ENCODE results near the gene TMED5.
"Not testable (repeated sequence)": the region's sequence is repeated elsewhere in the genome, so short reads cannot be mapped to it uniquely, and the experiment has no call there.

Gene TMED5

DNA sequence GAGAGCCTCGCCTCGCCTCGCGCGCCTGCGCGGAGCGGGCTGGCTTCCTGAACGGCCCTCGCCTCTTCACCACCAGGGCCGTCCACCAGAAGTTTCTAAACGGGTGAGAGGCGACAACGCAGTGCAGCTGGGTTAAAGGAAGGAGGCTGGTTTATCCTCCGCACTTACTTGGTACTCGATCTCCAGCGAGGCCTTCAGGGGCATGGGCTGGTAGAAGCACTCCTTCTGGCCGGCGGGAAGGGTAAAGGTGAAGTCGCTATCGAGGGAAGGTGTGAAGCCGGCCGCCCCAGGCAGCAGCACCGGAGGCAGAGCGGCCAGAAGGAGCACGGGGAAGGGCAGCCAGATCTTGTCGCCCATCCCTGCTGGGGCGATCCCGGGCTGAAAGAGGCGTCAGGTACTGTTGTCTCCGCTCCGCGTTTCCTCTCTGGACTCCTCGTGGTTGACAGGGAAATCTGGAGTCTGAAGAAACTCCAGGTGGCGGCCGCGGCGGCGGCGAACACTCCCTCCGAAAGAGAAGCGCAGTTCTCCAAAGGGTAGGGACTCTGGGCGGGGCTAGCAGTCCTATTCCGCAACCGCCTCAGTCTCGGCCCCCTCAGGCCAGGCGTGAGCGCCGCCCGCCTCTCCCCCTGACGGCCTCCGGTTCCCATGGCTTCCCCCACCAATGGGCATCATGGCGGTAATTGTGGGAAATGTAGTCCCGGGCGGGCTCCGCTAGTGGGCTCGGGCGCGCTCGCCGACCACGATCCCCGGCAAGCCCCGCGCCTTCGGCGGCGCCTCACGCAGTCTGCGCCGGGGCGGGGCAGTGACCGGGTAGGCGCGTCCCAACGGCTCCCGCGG lies at the start of gene TMED5:
Gene TMED5 (minus strand): TSS at position 528 of the 837 bp plus-strand sequence. CDS start 171 bp downstream, at position 357.
- H3K4me3 ChIP-seq (ENCODE audit: low read length), result peak within 1 kb of the TSS; percentile 97
- TF ChIP-seq, protein P1, sequence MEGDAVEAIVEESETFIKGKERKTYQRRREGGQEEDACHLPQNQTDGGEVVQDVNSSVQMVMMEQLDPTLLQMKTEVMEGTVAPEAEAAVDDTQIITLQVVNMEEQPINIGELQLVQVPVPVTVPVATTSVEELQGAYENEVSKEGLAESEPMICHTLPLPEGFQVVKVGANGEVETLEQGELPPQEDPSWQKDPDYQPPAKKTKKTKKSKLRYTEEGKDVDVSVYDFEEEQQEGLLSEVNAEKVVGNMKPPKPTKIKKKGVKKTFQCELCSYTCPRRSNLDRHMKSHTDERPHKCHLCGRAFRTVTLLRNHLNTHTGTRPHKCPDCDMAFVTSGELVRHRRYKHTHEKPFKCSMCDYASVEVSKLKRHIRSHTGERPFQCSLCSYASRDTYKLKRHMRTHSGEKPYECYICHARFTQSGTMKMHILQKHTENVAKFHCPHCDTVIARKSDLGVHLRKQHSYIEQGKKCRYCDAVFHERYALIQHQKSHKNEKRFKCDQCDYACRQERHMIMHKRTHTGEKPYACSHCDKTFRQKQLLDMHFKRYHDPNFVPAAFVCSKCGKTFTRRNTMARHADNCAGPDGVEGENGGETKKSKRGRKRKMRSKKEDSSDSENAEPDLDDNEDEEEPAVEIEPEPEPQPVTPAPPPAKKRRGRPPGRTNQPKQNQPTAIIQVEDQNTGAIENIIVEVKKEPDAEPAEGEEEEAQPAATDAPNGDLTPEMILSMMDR (IDR thresholded peaks at IDR 0.05; ENCODE audit: insufficient read depth, low read depth, low read length, missing control alignments), result no peak
- DNase-seq (ENCODE audit: low read depth), result peak; percentile 99

DNA sequence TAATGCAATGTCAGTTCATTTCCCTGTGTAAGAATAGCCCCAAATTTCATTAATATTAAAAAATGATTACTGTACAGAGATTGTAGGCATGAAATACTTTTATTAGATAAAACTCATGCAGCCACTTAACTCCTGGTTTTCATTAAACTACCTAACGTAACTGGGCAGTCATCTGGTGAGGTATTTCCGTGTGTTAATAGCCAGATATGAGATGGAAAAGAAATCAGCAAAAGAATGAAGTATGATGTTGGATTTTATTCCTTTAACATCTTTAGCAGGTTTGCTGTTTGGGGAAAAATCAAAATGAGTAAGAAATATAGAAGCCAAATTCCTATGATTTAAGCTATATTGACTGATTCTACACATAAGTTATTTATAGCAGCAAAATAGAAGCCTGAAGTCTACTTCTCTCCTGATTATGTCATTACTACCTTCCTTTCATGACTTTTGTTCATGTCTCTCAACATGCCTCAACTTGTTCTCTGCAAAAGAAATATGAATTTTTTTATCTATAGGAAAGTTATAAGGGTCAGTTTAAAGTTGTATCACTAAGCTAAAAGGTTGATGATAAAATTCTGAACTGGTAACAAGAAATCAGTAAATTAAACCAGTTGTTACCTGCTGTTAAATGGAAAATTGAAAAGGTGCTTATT lies 42.9 kb upstream of the TMED5 start:
- TF ChIP-seq, protein P1 (IDR thresholded peaks at IDR 0.05; ENCODE audit: insufficient read depth, low read depth, low read length, missing control alignments), result no peak
- DNase-seq (ENCODE audit: low read depth), result peak; percentile 62
- no peak overlapping the region for H3K4me3 ChIP-seq (ENCODE audit: low read length)

DNA sequence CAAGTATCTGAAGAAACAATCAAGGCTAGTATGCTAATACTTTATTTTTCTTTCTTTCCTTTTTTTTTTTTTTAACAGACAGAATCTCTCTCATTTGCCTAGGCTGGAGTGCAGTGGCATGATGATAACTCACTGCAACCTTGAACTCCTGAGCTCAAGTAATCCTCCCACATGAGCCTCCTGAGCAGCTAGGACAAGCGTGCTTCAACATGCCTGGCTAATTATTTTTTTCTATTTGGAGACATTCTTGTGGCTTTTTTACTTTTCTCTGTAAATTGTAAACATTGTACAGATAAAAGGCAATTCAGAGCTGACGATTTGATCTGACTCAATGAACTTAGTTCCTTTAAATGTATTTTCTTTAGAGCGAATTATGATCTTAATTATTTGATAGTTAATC lies 41.7 kb upstream of the TMED5 start:
- peak; percentile 82 for DNase-seq (ENCODE audit: low read depth)
- H3K4me3 ChIP-seq (ENCODE audit: low read length), result no peak overlapping the region
- TF ChIP-seq, protein P1 (IDR thresholded peaks at IDR 0.05; ENCODE audit: insufficient read depth, low read depth, low read length, missing control alignments), result no peak

DNA sequence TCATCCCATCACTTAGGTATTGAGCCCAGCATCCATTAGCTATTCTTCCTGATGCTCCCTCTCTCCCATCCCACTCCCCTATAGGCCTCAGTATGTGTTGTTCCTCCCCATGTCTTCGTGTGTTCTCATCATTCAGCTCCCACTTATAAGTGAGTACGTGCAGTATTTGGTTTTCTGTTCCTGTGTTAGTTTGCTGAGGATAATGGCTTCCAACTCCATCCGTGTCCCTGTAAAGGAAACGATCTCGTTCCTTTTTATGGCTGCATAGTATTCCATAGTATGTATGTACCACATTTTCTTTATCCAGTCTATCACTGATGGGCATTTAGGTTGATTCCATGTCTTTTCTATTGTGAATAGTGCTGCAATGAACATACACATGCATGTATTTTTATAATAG lies 40.5 kb upstream of the TMED5 start:
- not testable (repeated sequence) for H3K4me3 ChIP-seq (ENCODE audit: low read length); DNase-seq (ENCODE audit: low read depth)

DNA sequence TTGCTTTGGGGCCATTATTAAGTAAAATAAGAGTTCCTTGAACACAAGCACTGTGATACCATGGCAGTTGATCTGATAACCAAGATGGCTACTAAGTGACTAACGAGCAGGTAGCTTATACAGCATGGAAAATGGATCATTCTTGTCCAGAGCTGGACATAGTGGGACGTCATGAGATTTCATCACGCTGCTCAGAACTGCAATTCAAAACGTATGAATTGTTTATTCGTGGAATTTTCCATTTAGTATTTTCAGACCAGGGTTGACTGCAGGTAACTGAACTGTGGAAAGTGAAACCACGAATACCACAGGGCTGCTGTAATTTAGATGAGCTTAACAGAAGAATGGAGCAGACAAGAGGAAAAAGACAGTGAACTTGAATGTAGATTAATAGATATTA lies 39.2 kb upstream of the TMED5 start:
- TF ChIP-seq, protein P1 (IDR thresholded peaks at IDR 0.05; ENCODE audit: insufficient read depth, low read depth, low read length, missing control alignments), result no peak
- no peak overlapping the region for H3K4me3 ChIP-seq (ENCODE audit: low read length)
- no peak for DNase-seq (ENCODE audit: low read depth)

DNA sequence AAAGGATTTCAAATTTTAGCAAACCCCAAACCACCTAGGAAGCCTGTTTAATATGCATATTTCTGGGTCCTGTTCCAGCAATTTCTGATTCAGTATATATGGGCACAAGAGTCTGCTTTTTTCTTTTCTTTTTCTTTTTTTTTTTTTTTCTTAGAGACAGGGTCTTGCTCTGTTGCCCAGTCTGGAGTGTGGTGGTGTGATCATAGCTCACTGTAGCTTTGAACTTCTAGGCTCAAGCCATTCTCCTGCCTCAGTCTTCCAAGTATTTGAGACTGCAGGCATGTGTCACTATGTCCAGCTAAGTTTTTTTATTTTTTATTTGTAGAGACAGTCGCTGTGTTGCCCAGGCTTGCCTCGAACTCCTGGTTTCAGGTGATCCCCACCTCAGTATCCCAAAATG lies 35.1 kb upstream of the TMED5 start:
- TF ChIP-seq, protein P1 (IDR thresholded peaks at IDR 0.05; ENCODE audit: insufficient read depth, low read depth, low read length, missing control alignments), result no peak
- DNase-seq (ENCODE audit: low read depth), result no peak
- no peak overlapping the region for H3K4me3 ChIP-seq (ENCODE audit: low read length)

DNA sequence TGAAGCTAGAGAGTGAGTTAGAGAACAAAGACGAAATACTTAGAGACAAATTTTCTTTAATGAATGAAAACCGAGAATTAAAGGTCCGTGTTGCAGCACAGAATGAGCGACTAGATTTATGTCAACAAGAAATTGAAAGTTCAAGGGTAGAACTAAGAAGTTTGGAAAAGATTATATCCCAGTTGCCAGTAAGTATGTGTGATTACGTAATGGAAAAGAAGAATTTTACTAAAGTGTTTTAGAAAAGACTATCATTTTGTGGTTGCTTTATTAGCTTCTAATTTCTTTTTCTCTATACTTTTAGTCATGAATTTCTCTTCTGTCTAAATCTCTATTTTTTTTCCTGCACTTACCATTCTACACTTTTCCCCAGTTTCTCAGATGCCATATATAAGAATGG lies 27.0 kb upstream of the TMED5 start:
- DNase-seq (ENCODE audit: low read depth), result no peak
- TF ChIP-seq, protein P1 (IDR thresholded peaks at IDR 0.05; ENCODE audit: insufficient read depth, low read depth, low read length, missing control alignments), result no peak
- no peak overlapping the region for H3K4me3 ChIP-seq (ENCODE audit: low read length)
